ENCODE results near the gene TMPRSS9. TPM values are rescaled to one million over a fixed set of nuclear protein-coding genes. Genes with fewer than 3 reads are reported as not detected.

Gene TMPRSS9
- polyA plus RNA-seq, 1 donor (not counting 4 experiments of a cell fraction or from before 2014, with no cell fraction given), result not detected

DNA sequence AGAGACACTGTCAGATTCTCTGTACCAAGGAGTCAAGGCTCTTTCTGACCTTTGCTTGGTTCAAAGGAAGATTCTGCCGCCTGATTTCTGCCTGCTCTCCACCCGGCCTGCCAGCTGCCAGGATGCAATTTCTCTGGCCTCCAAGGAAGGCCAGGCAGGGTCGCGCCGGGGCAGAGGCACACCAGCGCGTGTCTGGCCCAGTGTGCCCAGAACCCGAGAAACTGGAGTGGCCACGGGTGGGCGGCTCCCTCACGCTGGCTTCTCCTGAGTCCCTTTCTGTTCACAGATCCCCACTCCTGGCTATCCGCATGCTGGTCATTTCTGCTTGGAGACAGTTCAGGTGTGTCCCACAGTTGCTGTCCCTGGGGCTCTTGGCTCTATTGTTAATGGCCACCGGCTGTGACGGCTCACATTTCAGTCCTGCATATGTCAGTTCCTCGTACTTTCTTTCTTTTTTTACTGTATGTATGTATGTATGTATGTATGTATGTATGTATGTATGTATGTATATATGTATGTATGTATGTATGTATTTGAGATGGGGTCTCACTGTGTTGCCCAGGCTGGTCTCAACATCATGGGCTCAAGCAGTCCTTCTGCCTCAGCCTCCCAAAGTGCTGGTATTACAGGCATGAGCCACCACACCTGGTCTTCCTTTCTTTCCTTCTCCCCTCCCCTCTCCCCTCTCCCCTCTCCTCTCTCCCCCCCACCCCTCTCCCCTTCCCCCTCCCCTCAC, 16.9 kb downstream of the TMPRSS9 start:
- no peak overlapping the region for H3K9ac ChIP-seq (ENCODE audit: control insufficient read depth, extremely low read depth, insufficient read depth, low read length)
- no peak overlapping the region for H2AFZ ChIP-seq (ENCODE audit: control insufficient read depth, low read length)
- TF ChIP-seq, protein P1, sequence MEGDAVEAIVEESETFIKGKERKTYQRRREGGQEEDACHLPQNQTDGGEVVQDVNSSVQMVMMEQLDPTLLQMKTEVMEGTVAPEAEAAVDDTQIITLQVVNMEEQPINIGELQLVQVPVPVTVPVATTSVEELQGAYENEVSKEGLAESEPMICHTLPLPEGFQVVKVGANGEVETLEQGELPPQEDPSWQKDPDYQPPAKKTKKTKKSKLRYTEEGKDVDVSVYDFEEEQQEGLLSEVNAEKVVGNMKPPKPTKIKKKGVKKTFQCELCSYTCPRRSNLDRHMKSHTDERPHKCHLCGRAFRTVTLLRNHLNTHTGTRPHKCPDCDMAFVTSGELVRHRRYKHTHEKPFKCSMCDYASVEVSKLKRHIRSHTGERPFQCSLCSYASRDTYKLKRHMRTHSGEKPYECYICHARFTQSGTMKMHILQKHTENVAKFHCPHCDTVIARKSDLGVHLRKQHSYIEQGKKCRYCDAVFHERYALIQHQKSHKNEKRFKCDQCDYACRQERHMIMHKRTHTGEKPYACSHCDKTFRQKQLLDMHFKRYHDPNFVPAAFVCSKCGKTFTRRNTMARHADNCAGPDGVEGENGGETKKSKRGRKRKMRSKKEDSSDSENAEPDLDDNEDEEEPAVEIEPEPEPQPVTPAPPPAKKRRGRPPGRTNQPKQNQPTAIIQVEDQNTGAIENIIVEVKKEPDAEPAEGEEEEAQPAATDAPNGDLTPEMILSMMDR (optimal IDR thresholded peaks at IDR 0.05 in 1 of 3, IDR thresholded peaks at IDR 0.05 in 1 of 3, conservative IDR thresholded peaks at IDR 0.05 in 1 of 3; ENCODE audit: extremely low read depth in 1 of 3, insufficient read depth in 2 of 3, low read length in 3 of 3), result no peak
- no peak for TF ChIP-seq EZH2 (IDR thresholded peaks at IDR 0.05; ENCODE audit: low read length)
- FAIRE-seq, result no peak
- peaks cover 3% of the 10 kb centered on the region for H3K9me3 ChIP-seq (ENCODE audit: control insufficient read depth, low read depth, low read length)
- H3K36me3 ChIP-seq (ENCODE audit: control insufficient read depth in 2 of 2, extremely low read depth in 1 of 2, insufficient read depth in 2 of 2, low read length in 2 of 2), result no peaks in the 10 kb centered on the region
- dilution Hi-C loops (cut with MboI; ENCODE audit: extremely low pct_ligation_motif_present, low sequenced_read_pairs), result no loop called here
- H3K9me1 ChIP-seq (ENCODE audit: control insufficient read depth, extremely low read depth, insufficient read depth, low read length), result no peaks in the 10 kb centered on the region
- DNase-seq (ENCODE audit: low read depth, low spot score), result no peak
- H3K4me2 ChIP-seq (ENCODE audit: control insufficient read depth, extremely low read depth, insufficient read depth, low read depth, low read length), result no peak overlapping the region
- no peak overlapping the region for H3K4me3 ChIP-seq (ENCODE audit: control insufficient read depth in 2 of 3, extremely low read depth in 1 of 3, insufficient read depth in 2 of 3, low read depth in 1 of 3, low read length in 3 of 3)
- H4K20me1 ChIP-seq (ENCODE audit: control insufficient read depth, extremely low read depth, insufficient read depth, low read length), result no peaks in the 10 kb centered on the region
- peaks cover 2% of the 10 kb centered on the region for H3K27me3 ChIP-seq (ENCODE audit: control insufficient read depth, extremely low read depth, insufficient read depth, low read length)
- no peak overlapping the region for H3K27ac ChIP-seq (ENCODE audit: control insufficient read depth, insufficient read depth, low read length)
- H3K4me1 ChIP-seq (ENCODE audit: control insufficient read depth, extremely low read depth, insufficient read depth, low read length), result no peaks in the 10 kb centered on the region
- H3K79me2 ChIP-seq (ENCODE audit: control insufficient read depth, insufficient read depth, low read length), result no peaks in the 10 kb centered on the region

DNA sequence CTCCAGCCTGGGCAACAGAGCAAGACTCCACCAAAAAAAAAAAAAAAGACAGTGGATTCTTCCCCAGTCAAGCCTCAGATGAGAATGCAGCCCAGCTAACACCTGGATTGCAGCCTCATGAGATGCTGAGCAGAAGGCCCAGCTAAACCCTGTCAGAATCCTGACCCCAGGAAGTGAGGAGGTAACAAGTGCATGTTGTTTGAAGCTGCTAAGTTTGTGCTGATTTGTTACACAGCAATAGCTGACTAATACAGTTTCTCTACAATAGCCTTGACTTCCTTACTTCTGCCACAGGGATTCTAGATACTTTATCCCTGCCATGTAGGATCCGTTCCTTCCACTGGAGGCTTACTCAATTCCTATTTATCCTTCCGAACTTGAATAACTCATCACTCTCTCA, 20.5 kb downstream of the TMPRSS9 start:
- Histone ChIP-seq H3K4me2 (ENCODE audit: control insufficient read depth, extremely low read depth, insufficient read depth, low read depth, low read length) (no peak overlapping the region), H3K36me3 (ENCODE audit: control insufficient read depth in 2 of 2, extremely low read depth in 1 of 2, insufficient read depth in 2 of 2, low read length in 2 of 2) (no peaks in the 10 kb centered on the region), H3K9ac (ENCODE audit: control insufficient read depth, extremely low read depth, insufficient read depth, low read length) (no peak overlapping the region), H3K27me3 (ENCODE audit: control insufficient read depth, extremely low read depth, insufficient read depth, low read length) (no peaks in the 10 kb centered on the region), H4K20me1 (ENCODE audit: control insufficient read depth, extremely low read depth, insufficient read depth, low read length) (no peaks in the 10 kb centered on the region), H3K9me1 (ENCODE audit: control insufficient read depth, extremely low read depth, insufficient read depth, low read length) (no peaks in the 10 kb centered on the region), H2AFZ (ENCODE audit: control insufficient read depth, low read length) (no peak overlapping the region), H3K4me3 (ENCODE audit: control insufficient read depth in 2 of 3, extremely low read depth in 1 of 3, insufficient read depth in 2 of 3, low read depth in 1 of 3, low read length in 3 of 3) (no peak overlapping the region), H3K79me2 (ENCODE audit: control insufficient read depth, insufficient read depth, low read length) (no peaks in the 10 kb centered on the region), H3K4me1 (ENCODE audit: control insufficient read depth, extremely low read depth, insufficient read depth, low read length) (peaks cover 10% of the 10 kb centered on the region), H3K9me3 (ENCODE audit: control insufficient read depth, low read depth, low read length) (peaks cover 3% of the 10 kb centered on the region), H3K27ac (ENCODE audit: control insufficient read depth, insufficient read depth, low read length) (no peak overlapping the region)
- dilution Hi-C loops (cut with MboI; ENCODE audit: extremely low pct_ligation_motif_present, low sequenced_read_pairs), result no loop called here
- TF ChIP-seq EZH2 (IDR thresholded peaks at IDR 0.05; ENCODE audit: low read length), result no peak
- TF ChIP-seq, protein P1 (optimal IDR thresholded peaks at IDR 0.05 in 1 of 3, IDR thresholded peaks at IDR 0.05 in 1 of 3, conservative IDR thresholded peaks at IDR 0.05 in 1 of 3; ENCODE audit: extremely low read depth in 1 of 3, insufficient read depth in 2 of 3, low read length in 3 of 3), result no peak
- FAIRE-seq, result no peak
- DNase-seq (ENCODE audit: low read depth, low spot score), result no peak
